HG03521 (cell line): ENCODE data around the gene SCPEP1.
A peak's percentile ranks its signal among the peaks of the same experiment; 100 is the strongest.

ENCODE experiments used
- ATAC-seq: cut with Tn5 transposase; IDR thresholded peaks from one replicate; pipeline ENCODE4 v1.9.1; 2021; ENCODE audit warnings: mild to moderate bottlenecking, moderate library complexity; ENCODE audit not compliant: unreplicated experiment

The SCPEP1 gene

GRCh38 chr17:56997313-56997712 is 19.4 kb downstream of the SCPEP1 start:
- ATAC-seq = no peak

- no peak for ATAC-seq
Observed at GRCh38 chr17:57001541-57001940, 23.6 kb downstream of the SCPEP1 start.

- no peak for ATAC-seq
Observed at GRCh38 chr17:57002904-57003303, 25.0 kb downstream of the SCPEP1 start.

GRCh38 chr17:57004944-57005579 is 27.1 kb downstream of the SCPEP1 start:
- ATAC-seq = peak; percentile 79

GRCh38 chr17:57006040-57006439 is 28.1 kb downstream of the SCPEP1 start:
- no peak for ATAC-seq

- ATAC-seq = no peak
Observed at GRCh38 chr17:57008958-57009357, 31.0 kb downstream of the SCPEP1 start.

- no peak for ATAC-seq
Observed at GRCh38 chr17:57009737-57010445, 32.0 kb downstream of the SCPEP1 start.

- no peak for ATAC-seq
Observed at GRCh38 chr17:57010487-57010886, 32.6 kb downstream of the SCPEP1 start.

GRCh38 chr17:57011491-57012015 is 33.6 kb downstream of the SCPEP1 start:
- ATAC-seq = no peak

GRCh38 chr17:57016071-57016763 is 38.3 kb downstream of the SCPEP1 start:
- ATAC-seq = no peak

- no peak for ATAC-seq
Observed at GRCh38 chr17:57016764-57017116, 38.8 kb downstream of the SCPEP1 start.

- ATAC-seq = no peak
Observed at GRCh38 chr17:57017625-57018024, 39.7 kb downstream of the SCPEP1 start.

- ATAC-seq = no peak
Observed at GRCh38 chr17:57020208-57020607, 42.3 kb downstream of the SCPEP1 start.

GRCh38 chr17:57021226-57021940 is 43.5 kb downstream of the SCPEP1 start:
- ATAC-seq = no peak

- ATAC-seq = no peak
Observed at GRCh38 chr17:57025876-57026275, 47.9 kb downstream of the SCPEP1 start.

- ATAC-seq = no peak
Observed at GRCh38 chr17:57027852-57028251, 49.9 kb downstream of the SCPEP1 start.

GRCh38 chr17:57032343-57032742 is 54.4 kb downstream of the SCPEP1 start:
- no peak for ATAC-seq

GRCh38 chr17:57033296-57033695 is 55.4 kb downstream of the SCPEP1 start:
- ATAC-seq = no peak

- no peak for ATAC-seq
Observed at GRCh38 chr17:57034807-57035754, 57.1 kb downstream of the SCPEP1 start.

- no peak for ATAC-seq
Observed at GRCh38 chr17:57035971-57036481, 58.1 kb downstream of the SCPEP1 start.
